ENCODE data around the gene GRAMD4. TPM values are rescaled to one million over a fixed set of nuclear protein-coding genes. Genes with fewer than 3 reads are reported as not detected.

GRAMD4 gene
- total RNA-seq, 1 donor from 2014 or later: 36.8 TPM

GRCh38 chr22:46587492-46588278 is 32.5 kb upstream of the GRAMD4 start:
- TF ChIP-seq CTCF (conservative IDR thresholded peaks at IDR 0.05; ENCODE audit: low read depth, low read length): no peak
- no peak overlapping the region for H3K4me3 ChIP-seq (ENCODE audit: low read depth, low read length)
- no peak for DNase-seq (ENCODE audit: low read depth)

GRCh38 chr22:46588279-46589140 is 31.7 kb upstream of the GRAMD4 start:
- H3K4me3 ChIP-seq (ENCODE audit: low read depth, low read length): no peak overlapping the region
- no peak for DNase-seq (ENCODE audit: low read depth)

GRCh38 chr22:46589141-46589748 is 30.9 kb upstream of the GRAMD4 start:
- no peak for DNase-seq (ENCODE audit: low read depth)
- H3K4me3 ChIP-seq (ENCODE audit: low read depth, low read length): no peak overlapping the region
- TF ChIP-seq CTCF (conservative IDR thresholded peaks at IDR 0.05; ENCODE audit: low read depth, low read length): no peak

More at GRCh38 chr22:46588279-46589140, 31.7 kb upstream of the GRAMD4 start:
- no peak for TF ChIP-seq CTCF (conservative IDR thresholded peaks at IDR 0.05; ENCODE audit: low read depth, low read length)

GRCh38 chr22:46589871-46590271 is 30.3 kb upstream of the GRAMD4 start:
- no peak for TF ChIP-seq CTCF (conservative IDR thresholded peaks at IDR 0.05; ENCODE audit: low read depth, low read length)
- H3K4me3 ChIP-seq (ENCODE audit: low read depth, low read length): no peak overlapping the region
- DNase-seq (ENCODE audit: low read depth): no peak

GRCh38 chr22:46590334-46590733 is 29.9 kb upstream of the GRAMD4 start:
- DNase-seq (ENCODE audit: low read depth): no peak
- TF ChIP-seq CTCF (conservative IDR thresholded peaks at IDR 0.05; ENCODE audit: low read depth, low read length): no peak
- H3K4me3 ChIP-seq (ENCODE audit: low read depth, low read length): no peak overlapping the region

GRCh38 chr22:46591930-46592329 is 28.3 kb upstream of the GRAMD4 start:
- no peak for DNase-seq (ENCODE audit: low read depth)
- no peak for TF ChIP-seq CTCF (conservative IDR thresholded peaks at IDR 0.05; ENCODE audit: low read depth, low read length)
- no peak overlapping the region for H3K4me3 ChIP-seq (ENCODE audit: low read depth, low read length)
